B cell (primary cell): ENCODE data around the gene BCDIN3D. TPM values are rescaled to one million over a fixed set of nuclear protein-coding genes. Genes with fewer than 3 reads are reported as not detected.

ENCODE experiments used
- ATAC-seq: fragments of 200-7000 bp; cut with Tn5 transposase; one replicate; pipeline ENCODE4 v1.10.0; 2021; ENCODE audit warnings: low read depth, mild to moderate bottlenecking, moderate number of reproducible peaks, moderate library complexity
- CTCF ChIA-PET: fragments of 350-600 bp; sonication (Branson Sonifier 250); formaldehyde crosslinking; loops from one replicate; lab custom pipeline; 2021; ENCODE audit warnings: antibody characterized with exemption, inconsistent platforms; lab: Charles Lee
- POLR2A ChIA-PET: fragments of 350-600 bp; sonication (Branson Sonifier 250); formaldehyde crosslinking; loops from one replicate; lab custom pipeline; 2021; ENCODE audit warnings: antibody characterized with exemption; lab: Charles Lee
- DNase-seq: peaks from one replicate; pipeline ENCODE4 v3.0.0; 2013
- H2AFZ ChIP-seq: 2 replicates; pipeline ENCODE4 v1.6.1; 2012; ENCODE audit warnings: mild to moderate bottlenecking, low read depth, low read length; ENCODE audit not compliant: insufficient read depth, poor library complexity, severe bottlenecking
- H3K27ac ChIP-seq, 2 donors: 1 replicate in 1 of 2; 2 replicates in 1 of 2; pipeline ENCODE4 v1.5.1; 2012 to 2013; ENCODE audit warnings: low read length in 2 of 2, mild to moderate bottlenecking in 2 of 2, moderate library complexity in 1 of 2
- H3K27me3 ChIP-seq, 4 experiments: fragments of 200-600 bp in 1 of 4; sonication (generic) in 1 of 4; replicated peaks in 1 of 4; 1 replicate in 2 of 4; 2 replicates in 2 of 4; pipeline versions ENCODE4 v1.6.1 to v1.7.0; 2013 to 2016; ENCODE audit warnings: low read length in 3 of 4, mild to moderate bottlenecking in 2 of 4, mixed read lengths in 1 of 4, moderate library complexity in 1 of 4; ENCODE audit not compliant: insufficient read depth in 4 of 4, control insufficient read depth in 3 of 4; ENCODE audit errors: control extremely low read depth in 1 of 4
- H3K36me3 ChIP-seq, 2 experiments: replicated peaks in 1 of 2; 1 replicate in 1 of 2; 2 replicates in 1 of 2; pipeline versions ENCODE4 v1.6.1 to v1.7.1; 2013; ENCODE audit warnings: low read length in 1 of 2; ENCODE audit not compliant: insufficient read depth in 2 of 2, control insufficient read depth in 1 of 2; ENCODE audit errors: control extremely low read depth in 1 of 2, extremely low read depth in 1 of 2
- H3K4me1 ChIP-seq, 2 donors: fragments of 200-600 bp in 1 of 2; sonication (generic) in 1 of 2; 1 replicate in 1 of 2; 2 replicates in 1 of 2; pipeline versions ENCODE4 v1.5.1 to v1.6.1; 2013 to 2017; ENCODE audit warnings: low read length in 2 of 2; ENCODE audit not compliant: control insufficient read depth in 2 of 2, insufficient read depth in 2 of 2
- H3K4me2 ChIP-seq: replicated peaks from 2 replicates; pipeline ENCODE3; 2012; ENCODE audit warnings: mild to moderate bottlenecking, low read depth, low read length; ENCODE audit not compliant: poor library complexity, severe bottlenecking
- H3K4me3 ChIP-seq, 5 experiments: fragments of 200-600 bp in 1 of 5; sonication (generic) in 1 of 5; 1 replicate in 3 of 5; 2 replicates in 2 of 5; pipeline versions ENCODE4 v1.5.1 to v1.7.0; 2011 to 2016; ENCODE audit warnings: low read length in 4 of 5, mild to moderate bottlenecking in 4 of 5, low read depth in 2 of 5, control low read depth in 1 of 5, moderate library complexity in 1 of 5; ENCODE audit not compliant: insufficient read depth in 1 of 5; ENCODE audit errors: control extremely low read depth in 1 of 5, extremely low read depth in 1 of 5
- H3K79me2 ChIP-seq: fragments of 200-600 bp; sonication (generic); one replicate; pipeline ENCODE4 v1.6.0; 2016; ENCODE audit warnings: low read length; ENCODE audit not compliant: control insufficient read depth, insufficient read depth
- H3K9ac ChIP-seq: fragments of 200-600 bp; sonication (generic); 2 replicates; pipeline ENCODE4 v1.6.1; 2017; ENCODE audit warnings: mild to moderate bottlenecking, low read length, moderate library complexity
- H3K9me3 ChIP-seq, 3 donors: one replicate each; pipeline versions ENCODE4 v1.6.1 to v1.7.1; 2013; ENCODE audit warnings: low read length in 2 of 3; ENCODE audit not compliant: control insufficient read depth in 2 of 3, insufficient read depth in 1 of 3; ENCODE audit errors: control extremely low read depth in 1 of 3
- H4K20me1 ChIP-seq: 2 replicates; pipeline ENCODE4 v1.6.0; 2012; ENCODE audit warnings: mild to moderate bottlenecking, low read length; ENCODE audit not compliant: insufficient read depth, control insufficient read depth, poor library complexity, severe bottlenecking
- H3K27ac Mint-ChIP-seq: one replicate; pipeline ENCODE4 v1.8.0; 2021; ENCODE audit warnings: mixed read lengths
- H3K27me3 Mint-ChIP-seq: one replicate; pipeline ENCODE4 v1.8.0; 2021; ENCODE audit warnings: mixed read lengths
- H3K4me1 Mint-ChIP-seq: one replicate; pipeline ENCODE4 v1.8.0; 2021; ENCODE audit warnings: mixed read lengths
- H3K4me3 Mint-ChIP-seq: one replicate; pipeline ENCODE4 v1.8.0; 2021; ENCODE audit warnings: mixed read lengths
- H3K9me3 Mint-ChIP-seq: one replicate; pipeline ENCODE4 v1.8.0; 2022; ENCODE audit warnings: mixed read lengths; ENCODE audit not compliant: insufficient read depth
- CTCF ChIP-seq: fragments of 200-600 bp; IDR thresholded peaks from one replicate; pipeline ENCODE4 v1.8.0; 2022; ENCODE audit warnings: antibody characterized with exemption, mild to moderate bottlenecking
- EZH2 ChIP-seq: IDR thresholded peaks from 2 replicates; pipeline ENCODE4 v1.6.1; 2012; ENCODE audit warnings: borderline replicate concordance, low read depth, mild to moderate bottlenecking, moderate library complexity, low read length; ENCODE audit not compliant: insufficient read depth, poor library complexity, severe bottlenecking
- WGBS: methylation state at CpG from one replicate; pipeline ENCODE4 v1.1.5; 2013; ENCODE audit warnings: missing lambda C conversion rate; ENCODE audit not compliant: insufficient coverage; 5-methylcytosine and 5-hydroxymethylcytosine counted together
- intact Hi-C: fragments of 100-400 bp; cut with micrococcal nuclease; formaldehyde crosslinking; loops from one replicate; pipeline ENCODE4 v1.10.0; 2022
- polyA plus RNA-seq: library from polyadenylated mRNA; depleted of rRNA; stranded (reverse); fragments of >200 nt; gene quantifications from 2 replicates; pipeline ENCODE4 v1.2.3, GENCODE V29; 2012
- total RNA-seq, 2 donors: library from RNA; stranded (reverse); fragments of 120-200 nt in 1 of 2; gene quantifications; 1 replicate in 1 of 2; 2 replicates in 1 of 2; pipeline versions ENCODE4 v1.2.3 to v1.2.4, GENCODE V29; 2013 to 2022

Gene BCDIN3D
- total and polyA plus RNA-seq, 2 donors (not counting 1 experiment from before 2014, with no cell fraction given), result 2.0 to 17.4 TPM

- H3K4me1 Mint-ChIP-seq, result no peaks in the 10 kb centered on the region
- H2AFZ ChIP-seq, result no peak overlapping the region
Measured at GRCh38 chr12:49789992-49790391, 52.9 kb downstream of the BCDIN3D start.

GRCh38 chr12:49787672-49788071, 55.2 kb downstream of the BCDIN3D start:
- no peak for DNase-seq
- ChIA-PET POLR2A (no interaction called here), CTCF (no interaction called here)
- Histone ChIP-seq H3K27ac (no peak overlapping the region), H2AFZ (no peak overlapping the region), H4K20me1 (no peaks in the 10 kb centered on the region), H3K9me3 (peaks cover 0 to 2% (median 2%) of the 10 kb centered on the region in 3 donors), H3K9ac (no peak overlapping the region), H3K4me3 (no peak overlapping the region), H3K4me2 (no peak overlapping the region), H3K27me3 (no peaks in the 10 kb centered on the region), H3K4me1 (no peaks in the 10 kb centered on the region), H3K36me3 (peaks cover 0 to 3% of the 10 kb centered on the region in 2 experiments), H3K79me2 (no peaks in the 10 kb centered on the region)
- Mint-ChIP-seq H3K27me3 (peaks cover 17% of the 10 kb centered on the region), H3K4me1 (no peaks in the 10 kb centered on the region), H3K9me3 (peaks cover 4% of the 10 kb centered on the region), H3K27ac (no peak overlapping the region), H3K4me3 (no peak overlapping the region)
- ATAC-seq, result no peak
- TF ChIP-seq CTCF (no peak), EZH2 (no peak)
- WGBS, result no CpG with 5 or more reads among the region's 2 CpGs
- intact Hi-C loops, result no loop called here

More at GRCh38 chr12:49789992-49790391, 52.9 kb downstream of the BCDIN3D start:
- Mint-ChIP-seq H3K27ac (no peak overlapping the region), H3K9me3 (peaks cover 4% of the 10 kb centered on the region), H3K27me3 (peaks cover 4% of the 10 kb centered on the region), H3K4me3 (no peak overlapping the region)
- ATAC-seq, result no peak
- ChIA-PET CTCF (no interaction called here), POLR2A (no interaction called here)
- intact Hi-C loops, result no loop called here
- no peaks in the 10 kb centered on the region for H3K4me1 ChIP-seq
- TF ChIP-seq EZH2, result no peak
- no peak for TF ChIP-seq CTCF
- no peak overlapping the region for H3K4me2 ChIP-seq
- peaks cover 0 to 3% of the 10 kb centered on the region in 2 experiments for H3K36me3 ChIP-seq
- H3K9me3 ChIP-seq, result peaks cover 0 to 2% (median 2%) of the 10 kb centered on the region in 3 donors
- H3K4me3 ChIP-seq, result no peak overlapping the region
- no peak overlapping the region for H3K9ac ChIP-seq
- no peaks in the 10 kb centered on the region for H4K20me1 ChIP-seq
- DNase-seq, result no peak
- H3K27me3 ChIP-seq, result no peaks in the 10 kb centered on the region
- H3K27ac ChIP-seq, result no peak overlapping the region
- no peaks in the 10 kb centered on the region for H3K79me2 ChIP-seq
- 90% methylated on average over 2 of the region's 3 CpGs for WGBS

Other genes starting within 250 kb of the BCDIN3D start
- 0.47 and 0.70 TPM in 2 replicates for gene FAM186B, start 237.5 kb downstream of the BCDIN3D start, total RNA-seq
- 0.13 and 0.23 TPM in 2 replicates for gene FAM186B, start 237.5 kb downstream of the BCDIN3D start, polyA plus RNA-seq
- gene PRPF40B, start 219.5 kb downstream of the BCDIN3D start, total RNA-seq, result 23.6 and 23.7 TPM in 2 replicates
- gene PRPF40B, start 219.5 kb downstream of the BCDIN3D start, polyA plus RNA-seq, result 10.3 and 11.7 TPM in 2 replicates
- 69.9 and 73.7 TPM in 2 replicates for gene FMNL3, start 135.7 kb downstream of the BCDIN3D start, total RNA-seq
- gene FMNL3, start 135.7 kb downstream of the BCDIN3D start, polyA plus RNA-seq, result 19.3 and 19.8 TPM in 2 replicates
- 335 and 336 TPM in 2 replicates for gene TMBIM6, start 101.5 kb downstream of the BCDIN3D start, total RNA-seq
- 178 and 295 TPM in 2 replicates for gene TMBIM6, start 101.5 kb downstream of the BCDIN3D start, polyA plus RNA-seq
- 13.2 and 13.4 TPM in 2 replicates for gene NCKAP5L, start 14.7 kb downstream of the BCDIN3D start, total RNA-seq
- 3.2 and 4.0 TPM in 2 replicates for gene NCKAP5L, start 14.7 kb downstream of the BCDIN3D start, polyA plus RNA-seq
- not detected in 2 replicates for gene FAIM2, start 60.8 kb upstream of the BCDIN3D start, total RNA-seq
- gene FAIM2, start 60.8 kb upstream of the BCDIN3D start, polyA plus RNA-seq, result not detected in 2 replicates
- gene AQP2, start 107.6 kb upstream of the BCDIN3D start, total RNA-seq, result not detected in 2 replicates
- gene AQP2, start 107.6 kb upstream of the BCDIN3D start, polyA plus RNA-seq, result not detected in 2 replicates
- not detected in 2 replicates for gene AQP5, start 118.8 kb upstream of the BCDIN3D start, total RNA-seq
- not detected in 2 replicates for gene AQP5, start 118.8 kb upstream of the BCDIN3D start, polyA plus RNA-seq
- not detected in 2 replicates for gene AQP6, start 129.8 kb upstream of the BCDIN3D start, total RNA-seq
- gene AQP6, start 129.8 kb upstream of the BCDIN3D start, polyA plus RNA-seq, result not detected in 2 replicates
- gene RACGAP1, start 182.4 kb upstream of the BCDIN3D start, total RNA-seq, result 11.3 and 14.2 TPM in 2 replicates
- gene RACGAP1, start 182.4 kb upstream of the BCDIN3D start, polyA plus RNA-seq, result 4.1 TPM in 2 replicates
- gene ASIC1, start 214.5 kb upstream of the BCDIN3D start, total RNA-seq, result not detected in 2 replicates
- 0.06 TPM in 1 of 2 replicates, not detected in the other for gene ASIC1, start 214.5 kb upstream of the BCDIN3D start, polyA plus RNA-seq
- gene SMARCD1, start 242.2 kb upstream of the BCDIN3D start, total RNA-seq, result 101 and 104 TPM in 2 replicates
- gene SMARCD1, start 242.2 kb upstream of the BCDIN3D start, polyA plus RNA-seq, result 67.8 and 78.0 TPM in 2 replicates